Coronary artery (tissue), 2 donors: ENCODE measurements around the gene MAGI2.

Source experiments
- DNase-seq: peaks from one replicate; pipeline ENCODE4 v3.0.0-alpha.2; 2017; ENCODE audit warnings: low spot score
- H3K27ac ChIP-seq, 2 donors: fragments of 200-600 bp; sonication (generic); one replicate each; pipeline ENCODE4 v1.5.1; 2016 to 2019
- H3K4me3 ChIP-seq: fragments of 200-600 bp; sonication (generic); 2 replicates; pipeline ENCODE4 v1.5.1; 2016; ENCODE audit warnings: mild to moderate bottlenecking, moderate library complexity
- TF ChIP-seq, protein P1 (sequence below): fragments of 200-600 bp; sonication (generic); IDR thresholded peaks from one replicate; pipeline ENCODE4 v1.5.1; 2019; ENCODE audit warnings: antibody characterized with exemption

MAGI2 gene

DNA sequence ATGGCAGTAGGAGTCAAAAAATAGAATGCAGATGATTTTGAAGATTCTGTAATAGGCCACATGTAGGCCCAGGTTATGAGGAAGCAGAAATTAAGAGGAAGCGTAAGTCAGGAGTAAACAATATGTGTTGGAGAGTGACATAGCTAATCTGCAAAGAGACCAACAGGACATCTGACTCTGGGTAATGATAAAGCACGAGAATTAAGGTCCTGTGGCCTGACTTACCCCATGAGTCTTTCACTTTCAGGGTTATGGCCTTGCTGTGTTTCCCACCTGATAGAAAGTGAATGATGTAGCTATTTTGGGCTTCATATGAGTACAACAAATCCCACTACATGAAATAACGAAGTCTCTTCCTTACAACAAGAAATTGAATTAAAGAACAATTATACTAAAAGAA is 393.0 kb downstream of the MAGI2 start:
- no peak overlapping the region for H3K27ac ChIP-seq
- no peak for DNase-seq
- no peak overlapping the region for H3K4me3 ChIP-seq
- TF ChIP-seq, protein P1, sequence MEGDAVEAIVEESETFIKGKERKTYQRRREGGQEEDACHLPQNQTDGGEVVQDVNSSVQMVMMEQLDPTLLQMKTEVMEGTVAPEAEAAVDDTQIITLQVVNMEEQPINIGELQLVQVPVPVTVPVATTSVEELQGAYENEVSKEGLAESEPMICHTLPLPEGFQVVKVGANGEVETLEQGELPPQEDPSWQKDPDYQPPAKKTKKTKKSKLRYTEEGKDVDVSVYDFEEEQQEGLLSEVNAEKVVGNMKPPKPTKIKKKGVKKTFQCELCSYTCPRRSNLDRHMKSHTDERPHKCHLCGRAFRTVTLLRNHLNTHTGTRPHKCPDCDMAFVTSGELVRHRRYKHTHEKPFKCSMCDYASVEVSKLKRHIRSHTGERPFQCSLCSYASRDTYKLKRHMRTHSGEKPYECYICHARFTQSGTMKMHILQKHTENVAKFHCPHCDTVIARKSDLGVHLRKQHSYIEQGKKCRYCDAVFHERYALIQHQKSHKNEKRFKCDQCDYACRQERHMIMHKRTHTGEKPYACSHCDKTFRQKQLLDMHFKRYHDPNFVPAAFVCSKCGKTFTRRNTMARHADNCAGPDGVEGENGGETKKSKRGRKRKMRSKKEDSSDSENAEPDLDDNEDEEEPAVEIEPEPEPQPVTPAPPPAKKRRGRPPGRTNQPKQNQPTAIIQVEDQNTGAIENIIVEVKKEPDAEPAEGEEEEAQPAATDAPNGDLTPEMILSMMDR, result no peak

DNA sequence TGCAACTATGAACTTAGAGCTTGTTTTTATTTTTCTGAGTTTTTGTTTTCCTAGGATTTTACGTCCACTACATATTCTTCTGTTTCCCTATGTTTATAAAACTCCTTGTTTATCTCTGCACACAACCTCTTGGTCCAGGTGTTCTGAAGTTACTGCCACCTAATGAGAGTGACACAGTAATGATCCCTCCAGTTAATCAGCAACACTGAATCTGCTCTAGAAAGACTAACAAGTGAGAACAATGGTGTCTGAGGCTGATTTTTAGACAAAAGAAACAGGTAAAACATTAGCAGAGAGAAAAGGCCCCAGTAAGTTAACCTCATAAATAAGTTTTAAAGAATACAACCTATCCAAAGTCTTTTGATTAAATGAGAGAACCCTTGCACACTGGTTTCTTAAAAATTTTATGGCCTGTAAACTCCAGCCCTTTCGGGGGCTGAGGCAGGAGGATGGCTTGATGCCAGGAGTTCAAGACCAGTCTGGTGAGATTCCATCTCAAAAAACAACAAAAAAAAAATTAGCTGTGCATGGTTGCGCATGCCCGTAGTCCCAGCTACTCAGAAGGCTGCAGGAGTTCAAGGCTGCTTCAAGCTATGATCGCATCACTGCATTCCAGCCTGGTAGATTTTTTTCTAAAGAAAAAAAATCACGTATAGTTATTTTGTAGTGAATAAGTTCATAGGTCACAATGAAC is 397.6 kb downstream of the MAGI2 start:
- Histone ChIP-seq H3K27ac (no peak overlapping the region), H3K4me3 (no peak overlapping the region)
- TF ChIP-seq, protein P1, result no peak
- no peak for DNase-seq

DNA sequence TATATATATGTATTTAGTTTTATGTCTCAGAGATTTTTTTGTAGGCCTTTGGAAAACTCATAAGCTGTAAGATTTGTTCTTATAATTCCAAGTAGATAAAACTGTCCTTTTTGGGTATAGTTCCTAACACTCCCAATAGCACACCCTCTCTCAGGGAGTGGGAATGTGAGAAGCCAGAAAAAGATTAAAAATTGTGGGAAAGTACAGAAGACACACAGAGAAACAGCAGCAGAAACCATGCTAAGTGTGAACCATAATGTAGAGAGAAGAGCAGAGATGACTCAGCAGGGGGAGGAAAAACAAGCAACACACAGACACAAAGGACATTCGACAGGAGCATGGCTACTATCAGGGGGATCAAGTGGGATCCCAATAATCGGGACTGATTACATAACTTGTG is 401.6 kb downstream of the MAGI2 start:
- no peak overlapping the region for H3K27ac ChIP-seq
- no peak for DNase-seq
- TF ChIP-seq, protein P1, result no peak
- no peak overlapping the region for H3K4me3 ChIP-seq

DNA sequence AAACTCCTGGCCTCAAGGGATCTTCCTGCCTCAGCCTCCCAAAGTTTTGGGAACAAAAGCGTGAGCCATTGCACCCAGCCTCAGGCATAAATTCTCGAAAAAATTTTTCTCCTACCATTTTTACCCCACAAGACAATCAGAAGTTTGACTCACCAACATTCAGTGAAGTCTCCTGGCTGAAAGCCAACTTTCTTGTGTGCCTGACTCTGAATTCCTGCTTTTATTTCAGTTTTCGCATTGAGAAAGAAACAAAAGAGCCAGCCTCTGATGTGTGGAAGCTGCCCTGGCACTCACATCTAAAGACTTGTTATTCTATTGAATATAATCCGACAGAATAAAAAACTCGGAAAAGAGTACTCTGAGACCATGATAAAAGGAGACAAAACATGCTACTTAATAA is 402.9 kb downstream of the MAGI2 start:
- DNase-seq, result no peak
- H3K27ac ChIP-seq, result no peak overlapping the region
- TF ChIP-seq, protein P1, result no peak
- H3K4me3 ChIP-seq, result no peak overlapping the region

DNA sequence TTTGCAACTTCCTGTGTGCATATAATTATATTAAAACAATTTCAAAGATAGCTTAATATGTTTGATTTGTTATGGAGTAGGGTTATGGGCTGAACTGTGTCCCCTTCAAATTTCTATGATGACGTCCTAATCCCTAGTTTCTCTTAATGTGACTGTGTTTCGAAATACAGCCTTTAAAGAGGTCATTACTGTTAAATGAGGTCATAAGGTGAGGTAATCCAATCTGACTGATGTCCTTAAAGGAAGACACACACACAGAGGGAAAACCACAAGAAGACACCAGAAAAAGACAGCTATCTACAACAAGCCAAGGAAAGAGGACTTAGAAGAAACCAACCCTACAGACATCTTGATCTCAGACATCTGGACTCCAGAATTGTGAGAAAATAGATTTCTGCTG is 407.4 kb downstream of the MAGI2 start:
- no peak for DNase-seq
- TF ChIP-seq, protein P1, result no peak
- Histone ChIP-seq H3K27ac (no peak overlapping the region), H3K4me3 (no peak overlapping the region)

DNA sequence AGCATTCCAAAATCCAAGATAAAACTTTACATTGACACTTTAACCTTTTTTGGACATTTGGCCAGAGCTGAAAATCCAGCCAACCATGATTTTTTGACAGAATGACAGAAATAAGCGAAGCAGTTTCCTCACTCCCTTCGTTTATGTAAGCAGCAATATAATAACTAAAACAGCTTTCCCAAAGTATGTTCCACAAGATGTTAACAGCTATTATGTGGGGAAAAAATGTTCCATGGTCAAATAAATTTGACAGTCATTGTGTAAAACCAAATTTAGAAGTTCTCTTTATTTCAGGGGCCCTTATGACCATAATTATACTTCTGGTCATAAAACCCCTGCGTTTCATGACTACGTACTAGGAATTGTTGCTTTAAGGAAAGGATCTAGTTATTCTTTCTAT is 416.5 kb downstream of the MAGI2 start:
- Histone ChIP-seq H3K27ac (no peak overlapping the region), H3K4me3 (no peak overlapping the region)
- TF ChIP-seq, protein P1, result no peak
- DNase-seq, result no peak

DNA sequence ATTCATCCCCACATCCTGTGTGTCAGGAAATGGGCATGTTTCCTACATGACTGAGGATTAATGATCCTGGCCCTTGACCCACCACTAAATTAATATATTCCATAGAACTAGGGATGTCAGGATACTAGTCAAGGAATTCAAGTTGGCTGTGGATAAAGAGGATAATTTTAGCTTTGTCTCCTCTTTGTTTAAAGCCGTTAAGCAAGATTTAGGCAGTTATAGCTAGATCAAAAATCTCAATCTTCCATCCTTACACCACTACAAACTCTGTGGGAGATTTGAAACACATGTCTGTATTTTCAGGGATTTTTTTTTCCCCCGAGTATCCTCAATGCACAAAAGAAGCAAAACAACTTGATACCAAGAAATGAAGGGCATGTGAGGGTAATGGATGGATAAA is 417.1 kb downstream of the MAGI2 start:
- Histone ChIP-seq H3K27ac (no peak overlapping the region), H3K4me3 (no peak overlapping the region)
- TF ChIP-seq, protein P1, result no peak
- no peak for DNase-seq
